ENCODE results near the gene RTKN.

GRCh38 chr2:74458132-74458937 lies 16.6 kb upstream of the RTKN start, which contains the start of gene WBP1:
- no peak for TF ChIP-seq CTCF (IDR thresholded peaks at IDR 0.05)
- TF ChIP-seq TCF7L2 (IDR thresholded peaks at IDR 0.05; ENCODE audit: low read depth, low read length), result no peak
- peak; percentile 9 for TF ChIP-seq POLR2AphosphoS5 (IDR thresholded peaks at IDR 0.05; ENCODE audit: low read depth, low read length)
- TF ChIP-seq REST (IDR thresholded peaks at IDR 0.05; ENCODE audit: insufficient read depth in 1 of 2, low read depth in 2 of 2, low read length in 1 of 2), result no peak

Measured in Panc1 (cell line).